Measurements from ENCODE around the gene MYBPC2.

DNA sequence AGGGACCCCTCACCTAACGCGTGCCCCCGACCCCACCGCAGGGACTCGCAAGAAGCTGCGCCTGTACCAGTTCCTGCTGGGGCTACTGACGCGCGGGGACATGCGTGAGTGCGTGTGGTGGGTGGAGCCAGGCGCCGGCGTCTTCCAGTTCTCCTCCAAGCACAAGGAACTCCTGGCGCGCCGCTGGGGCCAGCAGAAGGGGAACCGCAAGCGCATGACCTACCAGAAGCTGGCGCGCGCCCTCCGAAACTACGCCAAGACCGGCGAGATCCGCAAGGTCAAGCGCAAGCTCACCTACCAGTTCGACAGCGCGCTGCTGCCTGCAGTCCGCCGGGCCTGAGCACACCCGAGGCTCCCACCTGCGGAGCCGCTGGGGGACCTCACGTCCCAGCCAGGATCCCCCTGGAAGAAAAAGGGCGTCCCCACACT is 4.7 kb upstream of the MYBPC2 start:
- TF ChIP-seq POLR2AphosphoS5 (IDR thresholded peaks at IDR 0.05) (no peak), EP300 (IDR thresholded peaks at IDR 0.05) (no peak)
- TF ChIP-seq, protein P1, sequence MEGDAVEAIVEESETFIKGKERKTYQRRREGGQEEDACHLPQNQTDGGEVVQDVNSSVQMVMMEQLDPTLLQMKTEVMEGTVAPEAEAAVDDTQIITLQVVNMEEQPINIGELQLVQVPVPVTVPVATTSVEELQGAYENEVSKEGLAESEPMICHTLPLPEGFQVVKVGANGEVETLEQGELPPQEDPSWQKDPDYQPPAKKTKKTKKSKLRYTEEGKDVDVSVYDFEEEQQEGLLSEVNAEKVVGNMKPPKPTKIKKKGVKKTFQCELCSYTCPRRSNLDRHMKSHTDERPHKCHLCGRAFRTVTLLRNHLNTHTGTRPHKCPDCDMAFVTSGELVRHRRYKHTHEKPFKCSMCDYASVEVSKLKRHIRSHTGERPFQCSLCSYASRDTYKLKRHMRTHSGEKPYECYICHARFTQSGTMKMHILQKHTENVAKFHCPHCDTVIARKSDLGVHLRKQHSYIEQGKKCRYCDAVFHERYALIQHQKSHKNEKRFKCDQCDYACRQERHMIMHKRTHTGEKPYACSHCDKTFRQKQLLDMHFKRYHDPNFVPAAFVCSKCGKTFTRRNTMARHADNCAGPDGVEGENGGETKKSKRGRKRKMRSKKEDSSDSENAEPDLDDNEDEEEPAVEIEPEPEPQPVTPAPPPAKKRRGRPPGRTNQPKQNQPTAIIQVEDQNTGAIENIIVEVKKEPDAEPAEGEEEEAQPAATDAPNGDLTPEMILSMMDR (IDR thresholded peaks at IDR 0.05) = no peak

All from gastroesophageal sphincter (tissue), 3 donors.